HG03064 (cell line): ENCODE measurements around the gene TREH.
"Not testable (repeated sequence)": the region's sequence is repeated elsewhere in the genome, so short reads cannot be mapped to it uniquely, and the experiment has no call there.

ENCODE experiments used
- ATAC-seq: cut with Tn5 transposase; IDR thresholded peaks from one replicate; pipeline ENCODE4 v1.9.1; 2021; ENCODE audit warnings: low read depth; ENCODE audit not compliant: unreplicated experiment

Gene TREH

DNA sequence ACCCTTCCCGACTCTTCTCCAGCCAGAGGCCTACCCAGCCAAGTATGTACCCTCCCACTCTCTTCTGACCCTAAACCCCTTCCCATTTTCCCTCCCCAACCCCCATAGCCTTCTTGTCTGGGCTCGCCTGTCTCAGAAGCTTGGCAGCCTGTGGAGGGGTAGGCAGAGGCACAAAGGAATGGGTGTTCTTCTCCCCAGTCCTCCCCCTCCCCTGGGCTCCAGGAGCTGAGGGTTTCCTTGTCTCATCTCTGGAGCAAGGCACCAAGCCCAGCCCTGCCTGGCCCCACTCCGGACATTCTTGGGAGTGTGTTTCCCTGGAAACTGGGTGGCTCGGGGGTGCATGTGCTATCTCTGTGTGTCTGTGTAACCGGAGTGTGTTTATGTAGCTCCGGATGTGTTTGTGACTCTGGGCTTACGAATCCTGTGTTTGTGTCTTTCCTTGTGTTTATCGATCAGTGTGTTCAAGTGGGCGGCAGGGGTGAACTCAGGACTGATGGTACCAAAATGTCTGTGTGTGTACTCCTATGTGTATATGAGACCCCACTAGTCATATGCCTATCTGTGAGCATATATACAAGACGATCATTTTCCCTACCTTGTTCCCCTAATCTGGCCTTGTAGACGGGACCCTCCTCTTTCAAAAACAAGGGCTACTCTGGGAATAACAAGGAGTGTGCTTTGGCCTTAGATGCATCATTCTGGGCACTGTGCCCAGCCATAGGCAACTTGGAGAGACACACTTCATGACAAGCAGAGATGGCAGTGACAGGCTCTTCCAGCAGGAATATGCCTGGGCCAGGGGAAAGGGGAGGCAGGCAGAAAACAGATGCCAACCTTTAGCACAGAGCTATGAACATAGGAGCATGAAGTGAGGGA is 61.1 kb downstream of the TREH start:
- no peak for ATAC-seq

DNA sequence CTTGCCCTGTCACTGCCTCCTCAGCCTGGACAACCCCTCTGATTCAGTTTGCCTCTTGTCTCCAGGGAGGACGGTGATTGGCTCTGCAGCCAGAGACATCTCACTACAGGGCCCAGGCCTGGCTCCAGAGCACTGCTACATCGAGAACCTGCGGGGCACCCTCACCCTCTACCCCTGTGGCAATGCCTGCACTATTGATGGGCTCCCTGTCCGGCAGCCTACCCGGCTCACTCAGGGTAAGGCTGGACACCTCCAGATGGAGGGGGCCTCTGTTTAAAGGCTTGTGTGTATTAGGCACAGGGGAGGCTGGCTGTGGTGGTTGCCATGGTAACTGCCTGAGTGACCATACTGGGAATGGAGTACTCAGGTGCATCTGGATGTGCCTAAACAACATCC is 63.5 kb downstream of the TREH start:
- no peak for ATAC-seq

DNA sequence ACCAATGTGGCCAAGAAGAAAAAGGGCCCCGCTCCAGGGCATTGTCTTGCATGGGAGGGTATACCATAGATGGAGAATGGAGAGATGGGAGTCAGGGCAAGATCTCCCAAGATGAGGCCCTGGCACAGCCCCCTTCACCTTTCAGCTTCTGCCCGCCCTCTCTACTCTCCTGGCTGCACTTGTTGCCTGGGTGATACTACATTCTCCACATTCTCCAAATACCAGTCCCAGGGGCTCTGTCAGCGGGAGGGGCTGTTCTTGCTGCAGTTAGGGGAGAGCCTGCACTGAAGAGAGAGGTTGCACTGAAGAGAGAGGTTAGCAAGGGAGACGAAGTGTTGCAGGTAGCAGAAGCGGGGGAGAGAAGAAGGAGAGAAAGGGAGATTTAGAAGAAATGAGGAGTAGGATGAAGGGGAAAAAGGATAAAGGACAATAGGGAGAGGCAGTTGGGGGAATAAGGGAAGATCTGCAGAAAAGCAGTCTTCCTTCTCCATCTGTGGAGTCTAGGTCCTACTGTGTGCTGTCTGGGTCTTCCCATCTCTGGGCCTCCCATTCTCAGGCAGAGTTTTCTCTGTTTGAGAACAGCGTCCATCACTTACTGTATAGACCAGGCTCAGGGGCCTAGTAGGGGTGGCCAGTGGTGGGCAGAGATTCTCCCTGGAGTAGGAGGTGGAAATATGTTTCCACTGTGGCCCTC is 64.0 kb downstream of the TREH start:
- ATAC-seq, result no peak

DNA sequence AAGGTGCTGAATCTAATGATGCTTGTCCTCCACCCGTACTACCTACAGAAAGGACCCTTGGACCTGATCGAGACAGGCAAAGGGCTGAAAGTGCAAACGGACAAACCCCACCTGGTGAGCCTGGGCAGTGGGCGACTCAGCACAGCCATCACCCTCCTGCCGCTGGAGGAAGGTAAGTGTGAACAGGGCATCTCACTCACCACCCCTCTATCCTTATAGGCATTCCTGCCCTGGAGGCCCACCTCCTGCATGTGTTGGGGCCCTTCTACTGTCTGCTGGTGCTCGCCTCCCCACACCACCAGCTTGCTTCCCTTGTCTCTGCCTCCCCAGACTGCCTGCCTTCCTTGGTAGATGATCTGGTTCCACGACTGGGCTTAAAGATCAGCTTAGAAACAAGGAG is 64.9 kb downstream of the TREH start:
- ATAC-seq, result no peak

DNA sequence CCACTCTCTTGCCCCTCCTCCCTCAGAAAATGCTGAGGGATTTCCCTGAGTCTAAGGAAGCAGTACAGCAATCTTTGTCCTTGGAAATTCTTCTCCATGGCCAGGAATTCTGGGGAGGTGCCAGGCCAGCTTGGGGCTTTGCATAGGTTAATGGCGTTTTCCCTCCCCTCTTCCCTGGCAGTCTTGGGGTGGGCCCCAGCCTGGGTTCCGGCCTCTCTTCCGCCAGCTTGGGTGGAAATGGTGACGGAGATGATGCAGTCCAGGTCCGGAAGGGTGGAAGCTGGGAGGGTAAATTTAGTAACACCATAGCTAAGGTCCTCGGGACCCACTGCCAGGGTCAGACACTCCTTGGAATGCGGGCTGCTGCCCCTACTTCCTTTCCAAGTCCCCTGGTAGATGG is 67.1 kb downstream of the TREH start:
- no peak for ATAC-seq

DNA sequence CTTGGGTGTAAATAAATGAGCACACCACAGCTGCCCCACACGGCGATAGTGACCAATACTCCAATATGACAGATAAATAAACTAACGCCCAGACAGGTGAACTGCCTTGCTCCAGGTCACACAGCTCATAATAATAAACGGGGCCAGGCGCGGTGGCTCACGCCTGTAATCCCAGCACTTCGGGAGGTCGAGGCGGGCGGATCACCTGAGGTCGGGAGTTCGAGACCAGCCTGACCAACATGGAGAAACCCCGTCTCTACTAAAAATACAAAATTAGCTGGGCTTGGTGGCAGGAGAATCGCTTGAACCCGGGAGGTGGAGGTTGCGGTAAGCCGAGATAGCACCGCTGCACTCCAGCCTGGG is 68.0 kb downstream of the TREH start:
- not testable (repeated sequence) for ATAC-seq

DNA sequence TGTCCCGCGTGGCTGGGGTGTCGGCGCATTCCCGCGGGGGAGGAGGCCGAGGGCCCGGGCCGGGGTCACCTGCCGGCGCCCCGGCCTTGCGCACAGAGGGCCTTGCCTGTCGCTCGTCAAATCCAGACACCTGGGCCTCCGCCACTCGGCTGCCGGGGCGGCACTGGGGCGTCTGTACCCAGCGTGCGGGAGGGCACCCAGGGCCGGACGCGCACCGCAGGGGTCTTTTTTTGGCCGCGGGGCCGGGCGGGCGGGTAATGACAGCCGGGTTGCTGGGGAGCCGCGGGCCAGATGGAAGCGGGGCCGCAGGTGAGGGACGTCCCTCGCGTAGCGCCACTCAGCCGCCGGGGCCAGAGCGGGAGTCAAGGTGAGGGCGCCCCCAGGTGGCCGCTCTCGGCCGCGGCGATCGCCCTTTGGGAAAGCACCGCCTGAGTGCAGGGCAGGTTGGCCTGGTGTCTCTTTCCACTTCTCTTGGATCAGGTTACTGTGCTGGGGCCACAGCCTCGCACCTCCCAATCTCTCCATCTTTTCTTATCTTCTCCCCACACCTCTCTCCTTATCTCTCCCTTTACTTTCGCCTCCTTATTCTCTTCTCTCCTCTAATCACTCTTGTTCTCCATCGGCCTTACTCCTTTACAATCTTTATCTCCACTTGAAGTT is 68.5 kb downstream of the TREH start:
- ATAC-seq, result no peak

DNA sequence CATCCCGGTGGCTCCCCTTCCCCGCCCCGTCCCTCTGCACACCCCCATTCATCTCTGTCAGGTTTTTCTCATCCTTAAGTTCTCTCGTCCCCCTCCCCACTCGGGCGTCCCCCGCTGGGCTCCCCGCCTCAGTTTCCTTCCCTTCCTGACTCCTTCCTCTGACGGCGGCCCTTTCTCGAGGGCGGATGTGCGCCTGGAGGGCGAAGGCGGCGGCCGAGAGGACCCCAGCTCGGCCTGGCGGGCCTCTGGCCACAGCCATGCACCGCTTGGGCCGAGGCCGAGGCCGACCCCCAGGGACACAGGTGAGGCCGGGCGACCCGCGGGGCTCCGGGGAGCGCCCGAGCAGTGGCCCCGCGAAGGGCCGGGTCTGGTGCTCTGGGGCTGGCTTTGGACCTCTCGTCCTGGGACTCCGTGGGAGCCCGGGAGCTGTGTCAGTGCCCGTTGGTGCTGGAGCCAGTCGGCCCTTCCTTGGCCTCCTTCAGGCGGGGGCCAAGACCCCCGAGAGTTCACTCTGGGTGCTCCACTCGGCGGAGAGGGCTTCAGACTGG is 69.2 kb downstream of the TREH start:
- no peak for ATAC-seq

DNA sequence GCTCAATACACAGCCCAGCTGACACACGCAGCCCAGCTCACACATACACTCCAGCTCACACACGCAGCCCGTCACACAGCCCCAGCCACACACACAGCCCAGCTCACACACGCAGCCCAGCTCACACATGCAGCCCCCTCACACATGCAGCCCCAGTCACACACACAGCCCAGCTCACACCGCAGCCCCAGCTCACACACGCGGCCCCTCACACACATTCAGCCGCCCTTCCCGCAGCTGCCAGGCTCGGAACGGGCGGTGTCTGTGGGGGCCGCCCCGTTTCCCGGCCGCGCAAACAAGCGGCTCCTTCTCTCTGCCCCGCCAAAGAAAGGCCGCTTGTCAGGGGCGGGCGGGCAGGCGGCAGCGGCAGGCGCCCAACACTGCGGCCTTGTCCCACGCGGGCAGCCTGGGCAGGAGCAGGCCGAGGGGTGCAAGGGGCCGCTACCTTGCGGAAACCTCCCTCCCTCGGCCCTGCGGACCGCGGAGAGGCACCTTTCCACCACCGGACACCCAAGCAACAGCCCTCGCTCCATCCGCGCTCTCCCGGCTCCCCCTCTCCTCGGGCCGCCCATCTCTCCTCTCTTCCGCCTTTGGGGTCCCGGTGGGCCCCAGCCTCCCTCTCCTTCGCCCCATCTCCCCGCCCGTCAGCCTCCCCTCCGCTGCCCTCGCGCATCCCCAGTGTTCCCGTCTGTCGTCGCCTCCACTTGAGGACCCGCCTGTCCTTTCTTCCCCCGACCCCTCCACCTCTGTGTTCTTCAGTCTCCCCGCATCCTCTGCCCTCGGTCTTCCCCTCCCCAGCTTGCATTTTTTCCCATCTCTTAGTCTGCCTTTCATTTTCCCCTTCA is 69.8 kb downstream of the TREH start:
- no peak for ATAC-seq

DNA sequence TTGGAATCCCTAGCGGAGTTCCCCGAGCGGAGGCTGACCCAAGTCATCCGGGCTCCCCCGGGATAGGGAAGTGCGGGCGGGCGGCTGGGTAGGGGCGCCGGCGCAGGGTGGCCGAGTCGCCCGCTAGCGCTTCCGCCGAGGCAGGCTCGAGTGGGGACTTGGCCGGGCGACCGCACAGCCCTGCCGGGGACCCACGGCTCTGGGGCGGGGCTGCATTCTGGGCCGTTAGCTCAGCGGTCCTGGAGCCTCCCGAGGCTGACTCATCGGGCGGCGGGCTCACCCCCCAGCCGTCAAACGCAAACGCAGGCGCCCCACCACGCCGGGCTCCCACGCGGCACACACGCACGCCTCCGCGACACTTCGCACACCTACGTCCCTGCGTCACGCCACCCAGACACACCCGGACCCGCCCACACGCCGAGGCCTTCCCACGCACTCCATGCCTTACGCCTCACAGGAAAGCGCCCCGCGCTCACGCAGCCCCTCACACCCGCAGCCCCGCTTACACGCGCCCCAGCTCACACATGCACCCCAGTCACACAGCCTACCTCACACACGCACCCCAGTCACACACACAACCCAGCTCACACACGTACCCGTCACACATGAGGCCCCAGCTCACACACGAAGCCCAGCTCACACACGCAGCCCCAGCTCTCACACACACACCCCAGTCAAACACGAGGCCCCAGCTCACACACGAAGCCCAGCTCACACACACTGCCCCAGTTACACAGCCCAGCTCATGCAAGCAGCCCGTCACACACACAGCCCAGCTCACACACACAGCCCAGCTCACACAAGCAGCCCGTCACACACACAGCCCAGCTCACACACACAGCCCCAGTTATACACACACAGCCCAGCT is 70.9 kb downstream of the TREH start:
- ATAC-seq, result no peak

DNA sequence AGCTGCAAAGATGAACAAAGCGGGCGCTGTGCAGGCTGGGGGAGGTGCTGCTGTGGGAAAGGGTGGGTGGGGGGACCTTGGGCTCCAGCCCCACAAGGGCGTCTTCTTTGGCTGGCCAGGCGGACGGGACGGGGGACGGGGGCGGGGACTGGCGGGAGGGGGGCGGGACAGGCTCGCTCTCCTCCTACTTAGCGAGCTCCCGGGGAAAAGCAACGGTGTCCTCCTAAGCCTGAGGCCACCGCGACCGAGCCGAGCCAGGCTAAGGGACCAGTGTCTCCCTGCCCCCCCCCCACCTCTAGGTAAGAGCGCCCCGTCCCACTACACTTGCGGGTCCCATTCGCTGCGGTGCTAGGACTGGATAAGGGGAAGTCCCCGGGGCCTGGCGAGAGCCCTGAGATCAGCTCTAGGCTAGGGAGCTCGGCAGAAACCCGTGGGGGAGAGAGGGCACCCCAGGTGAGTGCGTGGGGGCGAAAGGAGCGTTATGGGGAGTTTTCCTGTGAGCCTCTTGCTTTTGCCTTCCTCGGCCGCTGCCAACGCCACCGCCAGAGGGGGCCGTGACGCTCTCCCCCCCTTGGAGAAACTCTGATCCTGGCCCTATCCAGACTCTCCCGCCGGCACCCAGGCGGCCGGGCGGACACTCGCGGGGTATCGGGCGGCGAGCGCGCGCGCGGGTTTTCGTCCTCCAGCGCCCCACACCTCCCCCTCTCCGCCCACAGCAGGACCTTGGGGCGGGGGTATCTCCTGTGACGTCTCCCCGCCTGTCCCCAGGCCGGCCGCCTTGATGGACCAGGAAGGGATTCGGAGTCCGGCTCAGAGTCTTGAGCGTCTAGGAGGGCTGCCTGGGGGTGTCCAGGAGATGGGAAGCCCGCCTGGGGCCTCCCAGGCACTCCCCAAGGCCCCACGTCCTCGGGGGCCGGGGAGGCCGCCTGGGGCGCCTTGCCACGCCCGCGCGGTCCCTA is 71.8 kb downstream of the TREH start, which contains the start of gene PHLDB1:
PHLDB1 (plus strand) TSS at position 215 of the 959 bp plus-strand sequence. CDS start 6,222 bp downstream, outside the sequence.
- ATAC-seq, result no peak
